Astrocyte of the hippocampus (primary cell): Measurements from ENCODE around the gene PLCD1.
A peak's percentile ranks its signal among the peaks of the same experiment; 100 is the strongest.
"Not testable (repeated sequence)": the region's sequence is repeated elsewhere in the genome, so short reads cannot be mapped to it uniquely, and the experiment has no call there.

ENCODE experiments used
- DNase-seq: peaks from one replicate; pipeline ENCODE4 v3.0.0; 2011; ENCODE audit warnings: low read depth, low spot score

PLCD1 gene

DNA sequence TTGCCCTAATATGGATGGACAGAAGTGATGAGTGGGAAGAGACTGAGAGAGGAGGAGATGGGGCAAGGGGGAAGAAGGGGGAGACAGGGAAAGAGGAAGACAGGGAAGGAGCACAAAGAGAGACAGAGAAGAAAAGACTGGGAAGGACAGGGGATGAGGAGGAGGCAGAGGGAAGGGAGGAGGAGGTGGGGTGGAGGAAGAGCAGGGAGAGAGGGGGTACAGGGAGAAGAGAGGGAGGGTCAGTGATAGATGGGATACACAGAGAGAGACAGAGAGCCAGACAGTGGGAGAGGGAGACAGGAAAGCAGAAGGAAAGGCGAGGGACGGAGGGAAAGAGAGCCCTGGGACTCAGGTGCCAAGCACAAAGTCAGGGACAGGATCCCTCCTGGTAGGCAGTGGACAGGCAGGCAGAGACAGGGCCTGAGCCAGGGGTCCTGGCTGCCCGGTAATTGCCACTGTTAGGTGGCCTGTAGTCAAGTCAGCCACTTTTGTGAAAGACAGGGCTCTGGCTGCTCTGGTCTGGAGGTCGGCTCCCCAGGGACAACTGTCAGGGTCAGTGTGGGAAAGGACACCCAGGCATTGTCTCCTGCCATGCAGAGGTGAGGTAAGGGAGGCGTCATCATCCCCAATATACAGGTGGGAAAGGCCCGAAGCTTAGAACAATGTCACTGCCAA is 29.1 kb downstream of the PLCD1 start:
- DNase-seq = no peak

DNA sequence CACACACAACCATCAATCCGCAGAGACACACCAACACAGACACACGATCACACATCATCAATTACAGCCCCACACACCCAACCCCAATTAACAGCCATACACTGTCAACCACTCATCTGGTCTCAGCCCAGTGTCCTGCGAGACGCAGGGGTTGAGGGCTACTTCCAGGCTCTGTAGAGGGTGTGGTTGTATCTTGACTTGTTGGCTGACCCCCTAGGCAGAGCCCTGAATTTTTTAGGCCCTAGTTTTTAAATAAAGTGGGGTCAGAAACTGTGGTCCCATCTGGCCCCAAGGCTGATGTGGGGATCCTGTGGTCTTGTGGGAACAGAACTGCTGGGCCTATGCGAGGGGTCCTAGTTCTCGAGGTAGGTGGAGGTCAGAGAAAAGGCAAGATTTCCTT is 29.6 kb downstream of the PLCD1 start:
- no peak for DNase-seq

DNA sequence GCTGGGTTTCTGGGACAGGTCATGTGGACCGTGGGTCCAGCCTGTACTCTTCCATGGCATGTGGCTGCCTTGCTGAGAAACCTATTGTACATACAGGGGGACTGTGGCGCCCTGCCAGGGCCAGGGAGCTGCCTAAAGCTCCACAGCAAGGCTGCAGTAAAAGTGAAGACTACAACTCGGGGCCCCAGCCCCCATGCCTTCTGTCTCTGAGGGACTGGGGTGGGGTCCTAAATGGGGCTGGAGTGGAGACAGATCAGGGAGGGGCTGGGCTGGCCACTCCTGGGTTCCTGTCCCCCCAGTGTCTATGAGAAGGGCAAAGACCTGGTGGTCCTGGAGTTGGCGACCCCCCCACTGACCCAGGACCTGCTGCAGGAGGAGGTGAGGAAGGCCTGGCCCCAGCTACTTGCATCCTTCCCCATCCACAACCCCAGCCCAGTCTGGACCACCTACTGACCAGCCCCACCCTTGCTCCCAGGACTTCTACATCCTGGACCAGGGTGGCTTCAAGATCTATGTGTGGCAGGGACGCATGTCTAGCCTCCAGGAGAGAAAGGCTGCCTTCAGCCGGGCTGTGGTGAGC is 31.6 kb downstream of the PLCD1 start:
- no peak for DNase-seq

DNA sequence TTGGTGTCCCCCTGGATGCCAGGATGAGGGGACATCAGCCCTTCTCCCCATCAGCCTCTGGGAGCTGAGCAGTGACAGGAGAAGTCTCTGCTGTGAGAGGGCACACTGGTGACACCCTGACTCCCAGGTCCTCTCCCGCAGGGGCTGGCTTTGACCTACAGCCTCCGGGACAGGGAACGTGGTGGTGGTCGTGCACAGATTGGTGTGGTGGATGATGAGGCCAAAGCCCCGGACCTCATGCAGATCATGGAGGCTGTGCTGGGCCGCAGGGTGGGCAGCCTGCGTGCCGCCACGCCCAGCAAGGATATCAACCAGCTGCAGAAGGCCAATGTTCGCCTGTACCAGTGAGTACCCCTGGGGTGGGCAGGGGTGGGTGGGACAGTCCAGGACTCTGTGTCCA is 32.1 kb downstream of the PLCD1 start:
- DNase-seq = no peak

DNA sequence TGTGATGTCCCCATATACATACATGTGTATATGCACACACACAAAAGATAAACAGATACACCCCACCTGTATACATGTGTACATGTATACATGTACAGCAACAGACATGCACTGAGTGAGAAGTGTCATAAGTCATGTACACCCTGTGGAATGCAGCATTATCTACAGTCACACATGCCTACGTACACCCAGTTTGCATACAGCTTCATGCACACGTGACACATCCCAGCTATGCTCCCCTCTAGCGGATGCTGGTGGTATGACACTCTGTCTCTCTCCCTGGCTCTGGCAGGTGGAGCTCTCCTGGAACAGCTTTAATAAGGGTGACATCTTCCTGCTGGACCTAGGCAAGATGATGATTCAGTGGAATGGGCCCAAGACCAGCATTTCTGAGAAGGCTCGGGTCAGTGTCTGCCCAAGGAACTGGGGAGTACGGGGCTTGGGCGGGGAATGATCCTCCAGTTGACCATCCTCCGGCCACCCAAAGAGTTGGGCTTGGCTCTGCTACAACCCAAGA is 32.6 kb downstream of the PLCD1 start:
- DNase-seq = peak; percentile 87

DNA sequence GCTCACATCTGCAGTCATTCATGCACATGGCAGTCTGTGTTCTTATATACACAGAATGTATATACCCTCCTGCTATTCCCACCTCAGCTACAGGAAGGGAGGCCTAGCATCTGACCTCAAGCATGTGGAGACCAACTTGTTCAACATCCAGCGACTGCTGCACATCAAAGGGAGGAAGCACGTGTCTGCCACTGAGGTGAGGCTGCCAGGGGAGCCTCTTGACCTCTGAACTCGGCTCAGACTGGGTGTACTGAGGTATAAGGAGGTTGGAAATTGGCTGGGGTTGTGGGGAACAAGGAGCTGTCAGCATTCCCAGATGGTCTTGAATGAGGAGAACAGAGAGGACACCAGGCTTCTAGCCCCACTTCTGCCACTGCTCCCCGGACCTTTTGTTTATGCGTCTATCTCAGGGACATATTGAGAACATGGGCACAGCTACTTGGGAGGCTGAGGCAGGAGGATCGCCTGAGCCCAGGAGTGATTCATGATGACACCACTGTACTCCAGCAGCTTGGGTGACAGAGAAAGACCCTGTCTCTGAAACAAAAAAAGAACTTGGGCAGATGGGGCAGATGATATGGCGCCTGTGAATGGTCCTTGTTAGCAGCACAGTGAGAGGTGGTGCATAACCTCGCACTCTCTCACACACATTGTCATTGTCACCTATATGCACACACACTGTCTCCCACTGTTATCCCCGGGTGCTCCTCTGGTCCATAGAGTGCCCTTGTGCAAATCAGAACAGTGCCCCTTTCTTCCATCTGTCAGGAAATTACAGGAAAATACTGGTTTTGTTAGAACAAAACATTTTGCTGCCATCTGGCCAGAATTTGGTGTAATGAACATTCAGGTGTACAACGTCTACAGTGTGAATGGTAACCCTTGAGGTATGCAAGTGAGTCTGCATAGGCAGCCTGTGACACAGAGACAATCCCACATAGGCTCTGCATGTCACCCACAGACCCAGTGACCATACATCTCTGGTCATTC is 33.5 kb downstream of the PLCD1 start:
- DNase-seq = no peak

DNA sequence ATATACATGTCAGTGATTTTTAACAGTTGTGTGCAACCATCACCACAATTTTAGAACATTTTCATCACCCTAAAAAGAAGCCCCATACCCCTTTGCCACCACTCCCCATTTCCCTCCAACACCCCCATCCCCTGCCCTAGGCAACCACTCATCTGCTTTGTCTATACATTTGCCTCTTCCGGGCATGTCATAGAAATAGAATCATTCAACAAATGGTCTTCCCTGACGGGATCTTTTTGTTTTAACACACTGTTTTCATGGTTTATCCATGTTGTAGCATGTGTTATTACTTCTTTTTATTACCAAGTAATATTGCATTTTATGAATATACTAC is 34.8 kb downstream of the PLCD1 start:
- no peak for DNase-seq

DNA sequence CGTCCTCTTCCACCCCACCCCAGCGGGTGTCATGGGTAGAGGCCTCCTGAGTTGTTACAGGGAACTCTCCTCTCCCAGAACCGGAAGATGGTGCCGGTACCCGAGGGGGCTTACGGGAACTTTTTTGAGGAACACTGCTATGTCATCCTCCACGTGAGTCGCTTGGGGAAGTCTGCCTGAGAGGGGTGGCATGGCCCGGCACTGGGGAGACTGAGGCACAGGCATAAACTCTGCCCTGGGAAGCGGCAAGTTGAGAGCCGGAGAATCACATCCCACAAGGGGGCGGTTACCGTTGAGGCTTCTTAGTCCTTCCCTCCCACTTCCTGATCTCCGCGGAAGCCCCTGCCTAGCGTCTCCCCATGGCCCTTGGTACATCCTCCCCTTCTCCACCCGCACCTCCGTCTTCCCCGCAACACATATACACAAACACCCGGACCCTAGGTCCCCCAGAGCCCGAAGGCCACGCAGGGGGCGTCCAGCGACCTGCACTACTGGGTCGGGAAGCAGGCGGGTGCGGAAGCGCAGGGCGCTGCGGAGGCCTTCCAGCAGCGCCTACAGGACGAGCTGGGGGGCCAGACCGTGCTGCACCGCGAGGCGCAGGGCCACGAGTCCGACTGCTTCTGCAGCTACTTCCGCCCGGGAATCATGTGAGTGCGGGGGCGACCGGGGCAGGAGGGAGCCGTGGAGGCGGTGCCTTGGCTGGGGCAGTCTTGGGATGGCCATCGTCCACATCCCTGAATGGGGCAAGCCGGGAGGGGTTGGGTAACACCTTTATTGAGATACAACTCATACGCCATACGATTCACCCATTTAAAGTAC is 35.4 kb downstream of the PLCD1 start:
- peak; percentile 73 for DNase-seq

DNA sequence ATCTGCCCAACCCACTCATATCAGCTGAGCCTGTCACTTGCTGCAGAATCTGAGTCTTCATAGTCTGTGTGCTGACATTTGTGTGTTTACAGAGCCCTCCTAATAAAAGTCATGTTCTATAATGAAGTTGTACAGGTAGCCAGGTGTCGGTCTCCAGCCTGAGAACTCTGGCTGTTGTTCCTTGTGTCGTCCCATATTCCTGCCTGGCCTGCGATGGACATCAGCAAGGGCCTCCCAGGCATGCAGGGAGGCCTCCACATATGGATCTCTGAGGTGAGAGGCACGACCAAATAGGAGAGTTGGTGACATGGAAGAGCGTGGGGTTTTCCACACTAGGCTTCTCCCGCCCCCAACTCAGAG is 36.0 kb downstream of the PLCD1 start:
- DNase-seq = no peak

DNA sequence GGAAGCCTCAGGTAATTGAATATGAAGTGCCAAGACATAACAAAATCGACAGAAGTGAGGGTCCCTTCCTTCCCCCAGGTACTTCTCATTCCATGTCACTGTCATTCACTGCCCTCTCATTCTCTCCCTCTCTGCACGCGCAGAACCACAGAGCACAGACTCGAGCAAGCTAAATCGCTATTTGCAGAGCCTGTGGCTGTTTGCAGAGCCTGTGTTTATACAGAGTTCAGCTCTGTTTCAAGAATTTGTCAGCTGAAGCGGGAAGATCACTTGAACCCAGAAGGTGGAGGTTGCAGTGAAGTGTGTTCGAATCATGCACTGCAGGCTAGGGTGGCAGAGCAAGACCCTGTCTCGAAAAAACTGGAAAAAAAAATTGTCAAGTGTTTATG is 36.4 kb downstream of the PLCD1 start:
- DNase-seq = no peak

DNA sequence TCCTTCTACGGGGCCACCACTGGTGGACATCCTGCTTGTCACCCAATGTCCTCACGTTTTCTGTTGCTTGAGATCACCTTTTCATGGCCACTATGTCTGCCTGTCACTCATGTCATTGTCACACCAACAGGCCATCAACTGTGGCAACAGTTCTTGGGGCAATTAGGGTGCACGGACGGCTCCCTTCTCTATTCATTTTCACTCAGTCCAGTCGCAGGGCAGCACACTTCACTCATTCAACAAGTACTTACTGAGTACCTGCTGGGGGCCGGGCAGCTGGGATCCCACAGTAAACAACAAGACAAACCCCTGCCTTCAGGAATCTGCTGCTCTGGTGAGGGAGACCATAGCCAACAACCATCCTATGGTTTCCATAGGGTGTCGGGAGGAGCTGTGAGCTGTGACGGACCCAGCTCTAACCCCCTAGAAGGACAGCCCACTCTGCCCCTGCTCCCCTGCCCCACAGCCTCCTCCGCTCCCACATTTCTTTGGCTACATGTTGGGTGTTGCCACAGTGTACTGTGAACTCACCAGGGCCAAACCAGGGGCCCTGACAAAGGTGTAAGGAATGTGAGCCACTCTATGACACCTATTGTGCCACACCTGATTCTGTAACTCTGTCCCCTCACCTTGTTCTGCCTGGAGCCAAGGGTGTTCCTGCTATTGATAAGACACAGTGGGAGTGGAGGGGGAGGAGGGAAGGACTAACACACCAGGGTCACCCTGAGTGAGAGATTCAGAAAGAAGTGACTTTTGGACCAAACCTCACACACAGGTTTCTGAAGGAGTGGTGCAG is 37.0 kb downstream of the PLCD1 start:
- DNase-seq = no peak

DNA sequence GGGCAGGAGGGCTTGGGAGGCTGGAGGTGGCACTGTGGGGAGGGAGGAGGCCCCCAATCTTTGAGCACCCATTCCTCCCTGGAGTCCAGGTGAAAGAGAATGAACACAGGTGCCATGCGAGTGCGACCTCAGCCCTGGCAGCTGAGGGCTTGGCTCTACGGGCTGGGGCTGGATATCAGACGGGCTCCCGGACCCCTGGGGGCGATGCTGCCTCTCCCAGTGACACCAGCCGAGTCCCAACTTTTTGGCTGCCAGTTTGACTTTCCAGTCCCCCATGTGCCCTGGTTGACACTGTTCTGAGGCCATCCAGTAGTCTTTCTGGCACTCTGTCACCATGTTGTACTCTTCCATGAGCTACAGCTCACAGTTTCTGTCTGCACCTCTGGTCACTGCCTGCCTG is 37.6 kb downstream of the PLCD1 start:
- no peak for DNase-seq

DNA sequence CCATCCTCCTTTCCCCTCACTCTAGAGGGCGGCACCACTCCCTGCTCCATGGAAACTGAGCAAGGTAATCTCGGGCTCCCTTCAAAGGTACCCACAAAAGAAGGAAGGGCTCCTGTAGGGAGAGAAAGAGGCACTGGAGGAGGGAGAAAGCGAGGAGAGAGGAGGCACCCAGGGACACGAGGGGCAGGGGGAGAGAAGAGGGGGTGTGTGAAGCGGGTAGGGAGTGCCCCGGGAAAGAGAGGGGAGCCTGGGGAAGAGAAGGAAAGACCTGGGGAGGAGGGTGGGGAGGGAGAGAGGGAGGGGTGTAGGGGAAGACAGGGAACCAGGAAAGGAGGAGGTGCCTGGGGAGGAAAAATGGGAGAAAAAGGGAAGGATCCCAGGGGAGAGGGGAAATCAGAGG is 38.3 kb downstream of the PLCD1 start:
- DNase-seq = no peak

DNA sequence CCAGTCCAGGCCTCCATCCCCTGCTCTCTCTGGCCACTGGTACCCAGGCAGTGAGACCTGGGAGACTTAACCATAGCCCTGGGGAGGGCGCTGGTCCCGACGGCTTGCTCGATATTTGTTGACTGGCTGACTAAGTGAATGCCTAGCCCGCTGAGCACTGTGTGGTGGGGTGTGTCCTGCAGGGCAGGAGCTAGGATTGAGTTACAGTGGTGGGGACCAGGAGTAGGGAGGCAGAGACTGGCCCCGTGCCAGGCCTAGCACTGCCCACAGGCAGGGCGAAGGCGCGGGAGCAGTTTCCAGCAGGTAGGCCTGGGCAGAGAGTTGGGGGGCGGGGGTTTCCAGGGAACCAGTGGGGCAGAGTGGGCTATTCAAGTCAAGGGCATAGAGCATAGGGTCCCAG is 38.9 kb downstream of the PLCD1 start, which contains the start of gene VILL:
Gene VILL (plus strand): TSS at position 260 of the 400 bp plus-strand sequence. CDS start 2,887 bp downstream, outside the sequence.
- no peak for DNase-seq

DNA sequence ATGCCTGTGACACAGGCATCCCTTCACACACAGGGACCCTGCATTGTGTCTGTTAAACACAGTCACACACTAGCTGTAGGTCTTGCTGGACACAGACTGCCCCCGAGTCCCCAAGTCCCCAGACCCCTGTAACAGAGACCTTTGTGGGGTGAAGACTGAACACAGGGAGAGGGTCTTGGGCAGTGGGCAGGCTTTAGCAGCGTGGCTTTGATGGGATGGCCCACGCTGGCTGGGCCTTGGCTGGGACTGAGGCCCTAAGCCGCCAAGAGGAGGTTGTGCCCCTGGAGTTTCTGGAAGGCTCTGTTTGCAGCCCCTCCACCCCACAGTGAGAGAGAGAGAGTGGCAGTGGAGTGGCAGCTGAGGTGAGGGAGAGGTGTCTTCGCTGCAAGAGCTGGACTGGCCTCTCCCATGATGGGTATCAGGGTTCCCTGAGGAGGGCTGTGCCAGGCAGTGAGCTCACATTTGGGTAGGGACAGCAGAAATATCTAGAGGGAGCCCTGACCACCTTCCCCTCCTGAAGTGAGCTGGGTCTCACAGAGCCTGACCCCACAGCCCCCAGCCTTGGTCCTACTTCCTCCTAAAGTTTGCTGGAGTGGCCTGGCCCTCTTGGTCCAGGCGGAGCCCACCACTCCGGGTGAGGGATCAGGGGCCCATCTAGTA is 39.5 kb downstream of the PLCD1 start:
- no peak for DNase-seq

DNA sequence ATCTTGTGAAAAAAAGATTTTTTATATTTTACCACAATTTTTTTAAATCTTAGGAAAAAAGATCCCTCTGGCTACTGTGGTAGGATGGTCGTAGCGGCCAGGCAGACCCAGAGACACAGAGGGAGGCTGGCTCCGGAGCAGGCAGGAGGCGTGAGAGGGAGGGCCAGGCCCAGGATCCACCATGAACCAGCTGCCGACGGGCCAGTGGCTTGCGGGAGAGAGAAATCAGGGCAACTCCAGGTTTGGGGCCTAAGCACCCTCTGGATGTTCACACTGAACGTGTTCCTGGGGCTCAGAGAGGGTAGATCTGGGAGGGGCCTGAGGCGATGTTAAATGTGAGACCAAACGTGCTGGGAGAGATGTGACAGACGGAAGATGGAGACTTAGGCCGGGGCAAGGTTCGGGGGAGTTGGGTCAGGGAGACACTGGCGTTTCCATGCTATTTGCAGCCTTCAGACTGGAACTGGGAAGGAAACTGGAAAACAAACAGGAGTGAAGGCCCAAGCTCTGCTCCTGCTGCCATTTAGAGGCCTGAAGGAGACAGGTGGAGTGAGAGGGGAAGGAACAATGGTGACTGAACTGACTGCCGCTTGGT is 40.4 kb downstream of the PLCD1 start:
- DNase-seq = no peak

DNA sequence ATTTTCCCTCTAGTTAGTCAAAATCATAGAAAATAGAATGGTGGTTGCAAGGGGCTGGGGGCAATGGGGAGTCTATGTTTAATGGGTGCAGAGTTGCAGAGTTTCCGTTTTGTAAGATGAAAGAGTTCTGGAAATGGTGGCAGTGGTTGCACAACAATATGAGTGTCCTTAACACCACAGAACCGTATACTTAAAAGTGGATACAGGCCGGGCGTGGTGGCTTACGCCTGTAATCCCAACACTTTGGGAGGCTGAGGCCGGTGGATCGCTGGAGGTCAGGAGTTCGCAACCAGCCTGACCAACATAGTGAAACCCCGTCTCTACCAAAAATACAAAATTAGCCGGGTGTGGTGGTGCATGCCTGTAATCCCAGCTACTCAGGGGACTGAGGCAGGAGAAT is 41.1 kb downstream of the PLCD1 start:
- not testable (repeated sequence) for DNase-seq

DNA sequence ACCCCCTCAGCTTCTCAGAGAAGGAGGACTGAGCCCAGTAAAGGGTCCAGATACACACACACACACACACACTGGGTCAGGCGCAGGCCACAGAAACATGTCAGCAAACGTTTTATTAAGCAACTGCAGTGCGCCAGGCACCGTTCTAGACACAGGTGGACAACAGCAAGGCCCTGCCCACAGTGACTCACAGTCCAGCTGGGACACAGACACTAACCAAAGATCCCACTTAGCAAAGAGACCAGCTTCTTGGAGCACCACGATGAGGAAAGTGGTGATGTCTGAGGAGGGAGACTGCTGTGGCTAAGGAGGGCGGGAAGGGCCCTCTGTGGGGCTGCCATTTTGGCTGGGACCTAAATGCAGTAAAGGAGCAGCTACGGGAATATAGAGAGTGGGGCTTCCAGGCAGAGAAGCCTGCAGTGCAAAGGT is 41.7 kb downstream of the PLCD1 start:
- no peak for DNase-seq

DNA sequence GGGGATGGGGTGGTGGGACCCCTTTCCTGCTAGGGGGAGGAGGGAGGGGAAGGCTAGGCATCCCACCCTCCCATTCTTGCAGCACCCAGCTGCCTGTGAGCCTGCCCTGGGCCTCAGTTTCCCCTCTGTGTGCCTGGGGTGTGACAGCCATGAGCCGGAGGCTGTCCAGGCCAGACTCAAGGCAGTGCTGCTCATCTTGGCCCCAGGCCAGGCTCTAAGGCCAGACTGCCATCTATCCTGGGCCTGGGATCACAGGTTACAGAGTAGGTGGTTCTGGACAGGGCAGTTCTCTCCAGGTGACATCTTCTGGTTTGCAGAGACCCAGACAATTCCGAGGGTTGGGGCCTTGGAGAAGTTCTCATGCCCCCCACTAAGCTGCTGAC is 42.1 kb downstream of the PLCD1 start:
- DNase-seq = no peak
